ENCODE data around the gene ATG16L1.

ATG16L1 gene

GRCh38 chr2:233236820-233237589 is 14.5 kb upstream of the ATG16L1 start:
- Histone ChIP-seq H3K9ac (ENCODE audit: low read depth, low read length) (no peak overlapping the region), H3K9me3 (ENCODE audit: insufficient read depth, low read length, severe bottlenecking) (no peaks in the 10 kb centered on the region), H3K79me2 (ENCODE audit: insufficient read depth, low read length) (no peaks in the 10 kb centered on the region), H3K4me2 (ENCODE audit: insufficient read depth, low read length) (no peak overlapping the region), H3K36me3 (ENCODE audit: insufficient read depth, low read length) (no peaks in the 10 kb centered on the region), H2AFZ (ENCODE audit: low read depth, low read length) (no peak overlapping the region), H3K4me3 (ENCODE audit: low read depth in 1 of 2, low read length in 2 of 2) (no peak overlapping the region), H4K20me1 (ENCODE audit: insufficient read depth, low read length) (no peaks in the 10 kb centered on the region), H3K4me1 (ENCODE audit: insufficient read depth, low read length) (no peaks in the 10 kb centered on the region), H3K27me3 (ENCODE audit: insufficient read depth, low read length, poor library complexity) (no peaks in the 10 kb centered on the region), H3K27ac (ENCODE audit: low read length) (no peak overlapping the region)
- ATAC-seq (ENCODE audit: insufficient read depth, low read depth) (no peak), DNase-seq (no peak)
- TF ChIP-seq EZH2 (IDR thresholded peaks at IDR 0.05; ENCODE audit: borderline replicate concordance, low read depth, low read length, severe bottlenecking): no peak
- TF ChIP-seq CTCF (IDR thresholded peaks at IDR 0.05; ENCODE audit: borderline replicate concordance, extremely low read depth, low read length, poor library complexity, severe bottlenecking): no peak

- no peaks in the 10 kb centered on the region for H3K9me3 ChIP-seq (ENCODE audit: insufficient read depth, low read length, severe bottlenecking)
- H3K27ac ChIP-seq (ENCODE audit: low read length): no peak overlapping the region
- no peak overlapping the region for H2AFZ ChIP-seq (ENCODE audit: low read depth, low read length)
- H3K4me1 ChIP-seq (ENCODE audit: insufficient read depth, low read length): no peaks in the 10 kb centered on the region
- no peaks in the 10 kb centered on the region for H3K36me3 ChIP-seq (ENCODE audit: insufficient read depth, low read length)
- DNase-seq (no peak), ATAC-seq (ENCODE audit: insufficient read depth, low read depth) (peak; percentile 48; the same call in 2 of the 3 replicates)
- H3K27me3 ChIP-seq (ENCODE audit: insufficient read depth, low read length, poor library complexity): no peaks in the 10 kb centered on the region
- no peaks in the 10 kb centered on the region for H4K20me1 ChIP-seq (ENCODE audit: insufficient read depth, low read length)
- H3K79me2 ChIP-seq (ENCODE audit: insufficient read depth, low read length): no peaks in the 10 kb centered on the region
- no peak overlapping the region for H3K4me2 ChIP-seq (ENCODE audit: insufficient read depth, low read length)
- no peak overlapping the region for H3K4me3 ChIP-seq (ENCODE audit: low read depth in 1 of 2, low read length in 2 of 2)
- H3K9ac ChIP-seq (ENCODE audit: low read depth, low read length): no peak overlapping the region
- TF ChIP-seq CTCF (IDR thresholded peaks at IDR 0.05; ENCODE audit: borderline replicate concordance, extremely low read depth, low read length, poor library complexity, severe bottlenecking) (no peak), EZH2 (IDR thresholded peaks at IDR 0.05; ENCODE audit: borderline replicate concordance, low read depth, low read length, severe bottlenecking) (no peak)
Measured at GRCh38 chr2:233240897-233241296, 10.6 kb upstream of the ATG16L1 start.

GRCh38 chr2:233241803-233242202 is 9.7 kb upstream of the ATG16L1 start:
- Histone ChIP-seq H3K4me1 (ENCODE audit: insufficient read depth, low read length) (no peaks in the 10 kb centered on the region), H3K9ac (ENCODE audit: low read depth, low read length) (no peak overlapping the region), H2AFZ (ENCODE audit: low read depth, low read length) (no peak overlapping the region), H3K27ac (ENCODE audit: low read length) (no peak overlapping the region), H3K36me3 (ENCODE audit: insufficient read depth, low read length) (no peaks in the 10 kb centered on the region), H3K79me2 (ENCODE audit: insufficient read depth, low read length) (no peaks in the 10 kb centered on the region), H4K20me1 (ENCODE audit: insufficient read depth, low read length) (no peaks in the 10 kb centered on the region), H3K9me3 (ENCODE audit: insufficient read depth, low read length, severe bottlenecking) (no peaks in the 10 kb centered on the region), H3K27me3 (ENCODE audit: insufficient read depth, low read length, poor library complexity) (no peaks in the 10 kb centered on the region), H3K4me3 (ENCODE audit: low read depth in 1 of 2, low read length in 2 of 2) (no peak overlapping the region), H3K4me2 (ENCODE audit: insufficient read depth, low read length) (no peak overlapping the region)
- DNase-seq (no peak), ATAC-seq (ENCODE audit: insufficient read depth, low read depth) (no peak)
- no peak for TF ChIP-seq EZH2 (IDR thresholded peaks at IDR 0.05; ENCODE audit: borderline replicate concordance, low read depth, low read length, severe bottlenecking)

GRCh38 chr2:233242231-233242927 is 9.1 kb upstream of the ATG16L1 start:
- H4K20me1 ChIP-seq (ENCODE audit: insufficient read depth, low read length): no peaks in the 10 kb centered on the region

More at GRCh38 chr2:233242231-233242927, 9.1 kb upstream of the ATG16L1 start:
- DNase-seq: no peak
- Histone ChIP-seq H3K4me1 (ENCODE audit: insufficient read depth, low read length) (no peaks in the 10 kb centered on the region), H3K36me3 (ENCODE audit: insufficient read depth, low read length) (no peaks in the 10 kb centered on the region), H3K4me2 (ENCODE audit: insufficient read depth, low read length) (no peak overlapping the region), H3K27me3 (ENCODE audit: insufficient read depth, low read length, poor library complexity) (no peaks in the 10 kb centered on the region), H3K9ac (ENCODE audit: low read depth, low read length) (no peak overlapping the region), H3K4me3 (ENCODE audit: low read depth in 1 of 2, low read length in 2 of 2) (no peak overlapping the region), H3K9me3 (ENCODE audit: insufficient read depth, low read length, severe bottlenecking) (no peaks in the 10 kb centered on the region), H2AFZ (ENCODE audit: low read depth, low read length) (no peak overlapping the region), H3K79me2 (ENCODE audit: insufficient read depth, low read length) (no peaks in the 10 kb centered on the region), H3K27ac (ENCODE audit: low read length) (no peak overlapping the region)
- ATAC-seq (ENCODE audit: insufficient read depth, low read depth): no peak
- TF ChIP-seq EZH2 (IDR thresholded peaks at IDR 0.05; ENCODE audit: borderline replicate concordance, low read depth, low read length, severe bottlenecking) (no peak), CTCF (IDR thresholded peaks at IDR 0.05; ENCODE audit: borderline replicate concordance, extremely low read depth, low read length, poor library complexity, severe bottlenecking) (no peak)

All from DND-41 (cell line).